ENCODE data around the gene A4GALT.

The A4GALT gene

GRCh38 chr22:42701694-42702093 is 19.0 kb downstream of the A4GALT start:
- no peak overlapping the region for H3K9ac ChIP-seq (ENCODE audit: low read depth, low read length, poor library complexity, severe bottlenecking)
- H3K36me3 ChIP-seq (ENCODE audit: insufficient read depth, low read length), result no peaks in the 10 kb centered on the region
- TF ChIP-seq EZH2phosphoT487 (IDR thresholded peaks at IDR 0.05; ENCODE audit: borderline replicate concordance) (no peak), CTCF (conservative IDR thresholded peaks at IDR 0.05; ENCODE audit: low read length) (no peak)
- no peaks in the 10 kb centered on the region for H3K4me1 ChIP-seq (ENCODE audit: insufficient read depth, low read length, poor library complexity, severe bottlenecking)
- no peaks in the 10 kb centered on the region for H3F3A ChIP-seq (ENCODE audit: low read depth)
- H4K20me1 ChIP-seq (ENCODE audit: insufficient read depth, low read length, poor library complexity, severe bottlenecking), result no peaks in the 10 kb centered on the region
- no peaks in the 10 kb centered on the region for H3K27me3 ChIP-seq (ENCODE audit: insufficient read depth, low read length, poor library complexity, severe bottlenecking)
- no peak overlapping the region for H3K4me3 ChIP-seq (ENCODE audit: low read length, poor library complexity, severe bottlenecking)
- no peaks in the 10 kb centered on the region for H3K79me2 ChIP-seq (ENCODE audit: insufficient read depth, low read length)
- no peak overlapping the region for H3K4me2 ChIP-seq (ENCODE audit: low read depth, low read length, poor library complexity, severe bottlenecking)
- no peaks in the 10 kb centered on the region for H3K9me2 ChIP-seq (replicated peaks; ENCODE audit: low read depth, low read length)
- H2AFZ ChIP-seq (ENCODE audit: low read length), result no peak overlapping the region
- H3K9me3 ChIP-seq (ENCODE audit: insufficient read depth, low read depth, low read length), result no peaks in the 10 kb centered on the region

DNA sequence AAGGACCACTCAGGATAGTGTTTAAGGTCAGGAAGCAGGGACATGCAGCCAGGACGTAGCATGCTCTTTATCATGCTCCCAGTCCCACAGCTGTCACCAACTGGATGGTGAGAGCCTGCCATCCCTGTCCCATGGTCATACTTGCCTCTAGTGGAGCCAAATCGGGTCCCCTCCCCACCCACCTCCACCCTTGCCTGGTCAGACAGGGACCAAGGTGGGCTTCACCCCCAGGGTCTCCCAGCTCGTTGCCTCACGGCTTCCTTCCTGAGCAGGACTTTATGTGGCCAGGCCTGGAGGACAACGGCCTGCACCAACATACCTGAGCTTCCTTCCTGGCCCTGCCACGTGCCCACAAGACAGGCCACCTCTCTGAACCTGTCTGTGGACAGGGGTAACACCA is 19.8 kb downstream of the A4GALT start:
- Histone ChIP-seq H3K4me2 (ENCODE audit: low read depth, low read length, poor library complexity, severe bottlenecking) (no peak overlapping the region), H4K20me1 (ENCODE audit: insufficient read depth, low read length, poor library complexity, severe bottlenecking) (no peaks in the 10 kb centered on the region), H3K4me1 (ENCODE audit: insufficient read depth, low read length, poor library complexity, severe bottlenecking) (no peaks in the 10 kb centered on the region), H3K9me3 (ENCODE audit: insufficient read depth, low read depth, low read length) (no peaks in the 10 kb centered on the region), H3F3A (ENCODE audit: low read depth) (no peaks in the 10 kb centered on the region), H3K9me2 (replicated peaks; ENCODE audit: low read depth, low read length) (no peaks in the 10 kb centered on the region), H2AFZ (ENCODE audit: low read length) (no peak overlapping the region), H3K9ac (ENCODE audit: low read depth, low read length, poor library complexity, severe bottlenecking) (no peak overlapping the region), H3K4me3 (ENCODE audit: low read length, poor library complexity, severe bottlenecking) (no peak overlapping the region), H3K36me3 (ENCODE audit: insufficient read depth, low read length) (no peaks in the 10 kb centered on the region), H3K79me2 (ENCODE audit: insufficient read depth, low read length) (no peaks in the 10 kb centered on the region), H3K27me3 (ENCODE audit: insufficient read depth, low read length, poor library complexity, severe bottlenecking) (no peaks in the 10 kb centered on the region)
- TF ChIP-seq EZH2phosphoT487 (IDR thresholded peaks at IDR 0.05; ENCODE audit: borderline replicate concordance), result no peak
- no peak for TF ChIP-seq CTCF (conservative IDR thresholded peaks at IDR 0.05; ENCODE audit: low read length)

- no peaks in the 10 kb centered on the region for H3K27me3 ChIP-seq (ENCODE audit: insufficient read depth, low read length, poor library complexity, severe bottlenecking)
- no peaks in the 10 kb centered on the region for H4K20me1 ChIP-seq (ENCODE audit: insufficient read depth, low read length, poor library complexity, severe bottlenecking)
- H3K4me1 ChIP-seq (ENCODE audit: insufficient read depth, low read length, poor library complexity, severe bottlenecking), result no peaks in the 10 kb centered on the region
- no peak for TF ChIP-seq CTCF (conservative IDR thresholded peaks at IDR 0.05; ENCODE audit: low read length)
- TF ChIP-seq EZH2phosphoT487 (IDR thresholded peaks at IDR 0.05; ENCODE audit: borderline replicate concordance), result no peak
- no peaks in the 10 kb centered on the region for H3K79me2 ChIP-seq (ENCODE audit: insufficient read depth, low read length)
- H3F3A ChIP-seq (ENCODE audit: low read depth), result no peaks in the 10 kb centered on the region
- no peak overlapping the region for H3K9ac ChIP-seq (ENCODE audit: low read depth, low read length, poor library complexity, severe bottlenecking)
- no peaks in the 10 kb centered on the region for H3K36me3 ChIP-seq (ENCODE audit: insufficient read depth, low read length)
- no peak overlapping the region for H3K4me2 ChIP-seq (ENCODE audit: low read depth, low read length, poor library complexity, severe bottlenecking)
- no peaks in the 10 kb centered on the region for H3K9me3 ChIP-seq (ENCODE audit: insufficient read depth, low read depth, low read length)
- H3K4me3 ChIP-seq (ENCODE audit: low read length, poor library complexity, severe bottlenecking), result no peak overlapping the region
- no peaks in the 10 kb centered on the region for H3K9me2 ChIP-seq (replicated peaks; ENCODE audit: low read depth, low read length)
- H2AFZ ChIP-seq (ENCODE audit: low read length), result no peak overlapping the region
Measured at GRCh38 chr22:42700355-42700754, 20.3 kb downstream of the A4GALT start.

Measured in Loucy (cell line).